GM23338 (cell line): ENCODE data around the gene MITF. TPM values are rescaled to one million over a fixed set of nuclear protein-coding genes. Genes with fewer than 3 reads are reported as not detected.
"Not testable (repeated sequence)": the region's sequence is repeated elsewhere in the genome, so short reads cannot be mapped to it uniquely, and the experiment has no call there.

ENCODE experiments used
- ATAC-seq: fragments of 200-7000 bp; cut with Tn5 transposase; 3 replicates; pipeline ENCODE4 v1.9.1; 2020
- DNase-seq: peaks from one replicate; pipeline ENCODE4 v3.0.0-alpha.2; 2015; ENCODE audit warnings: low spot score
- H2AFZ ChIP-seq: fragments of 200-600 bp; sonication (generic); 2 replicates; pipeline ENCODE4 v1.8.0; 2016; ENCODE audit warnings: antibody characterized with exemption, mild to moderate bottlenecking, moderate library complexity
- H3F3A ChIP-seq: fragments of 200-600 bp; sonication (generic); replicated peaks from 2 replicates; pipeline ENCODE4 v1.8.0; 2017; ENCODE audit warnings: antibody characterized with exemption, mixed run types, low read depth
- H3K27ac ChIP-seq: fragments of 200-600 bp; sonication (generic); 2 replicates; pipeline ENCODE4 v1.6.1; 2016; ENCODE audit warnings: low read depth
- H3K27me3 ChIP-seq: fragments of 200-600 bp; sonication (generic); 2 replicates; pipeline ENCODE4 v1.8.0; 2016; ENCODE audit warnings: mild to moderate bottlenecking, mixed run types, moderate library complexity; ENCODE audit not compliant: insufficient read depth
- H3K36me3 ChIP-seq: fragments of 200-600 bp; sonication (generic); 2 replicates; pipeline ENCODE4 v1.8.0; 2016; ENCODE audit warnings: mild to moderate bottlenecking; ENCODE audit not compliant: insufficient read depth
- H3K4me1 ChIP-seq: fragments of 200-600 bp; sonication (generic); 2 replicates; pipeline ENCODE4 v1.8.0; 2016; ENCODE audit warnings: mild to moderate bottlenecking, moderate library complexity; ENCODE audit not compliant: insufficient read depth
- H3K4me2 ChIP-seq: fragments of 200-600 bp; sonication (generic); 2 replicates; pipeline ENCODE4 v1.7.1; 2017; ENCODE audit warnings: mixed run types
- H3K4me3 ChIP-seq: fragments of 200-600 bp; sonication (generic); 2 replicates; pipeline ENCODE4 v1.6.1; 2016; ENCODE audit warnings: mixed run types
- H3K79me2 ChIP-seq: fragments of 200-600 bp; sonication (generic); replicated peaks from 2 replicates; pipeline ENCODE4 v1.8.0; 2017; ENCODE audit warnings: mild to moderate bottlenecking; ENCODE audit not compliant: insufficient read depth
- H3K9me2 ChIP-seq: fragments of 200-600 bp; sonication (generic); 2 replicates; pipeline ENCODE4 v1.8.0; 2017; ENCODE audit not compliant: insufficient read depth
- H4K20me1 ChIP-seq: fragments of 200-600 bp; sonication (generic); replicated peaks from 2 replicates; pipeline ENCODE4 v1.8.0; 2017; ENCODE audit warnings: mild to moderate bottlenecking; ENCODE audit not compliant: insufficient read depth
- H3K27ac Mint-ChIP-seq: 2 replicates; pipeline ENCODE4 v1.8.0; 2020; ENCODE audit warnings: inconsistent platforms, mild to moderate bottlenecking, moderate library complexity, mixed read lengths
- H3K27me3 Mint-ChIP-seq: 3 replicates; pipeline ENCODE4 v1.8.0; 2022; ENCODE audit warnings: low read depth, mild to moderate bottlenecking, moderate library complexity, mixed read lengths, inconsistent platforms; ENCODE audit not compliant: insufficient read depth, poor library complexity
- H3K36me3 Mint-ChIP-seq: 3 replicates; pipeline ENCODE4 v1.8.0; 2021; ENCODE audit warnings: low read depth, mild to moderate bottlenecking, inconsistent platforms, moderate library complexity, mixed read lengths
- H3K4me1 Mint-ChIP-seq: 3 replicates; pipeline ENCODE4 v1.8.0; 2020; ENCODE audit warnings: mild to moderate bottlenecking, inconsistent platforms, mixed read lengths
- H3K4me3 Mint-ChIP-seq: 3 replicates; pipeline ENCODE4 v1.8.0; 2021; ENCODE audit warnings: moderate library complexity, mild to moderate bottlenecking, inconsistent platforms, mixed read lengths
- H3K9me3 Mint-ChIP-seq: 3 replicates; pipeline ENCODE4 v1.8.0; 2020; ENCODE audit warnings: moderate library complexity, mild to moderate bottlenecking, inconsistent platforms, mixed read lengths
- ETS1 ChIP-seq: IDR thresholded peaks from 2 replicates; pipeline ENCODE4 v1.6.1; 2016; ENCODE audit warnings: antibody characterized with exemption
- EZH2phosphoT487 ChIP-seq: fragments of 200-600 bp; sonication (generic); IDR thresholded peaks from one replicate; pipeline ENCODE4 v1.8.1; 2018; ENCODE audit warnings: antibody characterized with exemption; ENCODE audit not compliant: unreplicated experiment
- JUNB ChIP-seq: IDR thresholded peaks from one replicate; pipeline ENCODE4 v1.6.1; 2016; ENCODE audit warnings: antibody characterized with exemption; ENCODE audit not compliant: unreplicated experiment
- POLR2AphosphoS5 ChIP-seq: IDR thresholded peaks from 2 replicates; pipeline ENCODE4 v1.6.1; 2016; ENCODE audit warnings: antibody characterized with exemption, low read depth
- polyA plus RNA-seq: library from polyadenylated mRNA; unstranded; fragments of >200 nt; fragmentation: Nextera tagmentation; extraction: Ambion mirVana; gene quantifications from 2 replicates; pipeline ENCODE4 v1.2.1, GENCODE V29; 2016
- total RNA-seq: library from RNA; depleted of rRNA; stranded (reverse); fragments of >200 nt; shearing (Covaris generic); gene quantifications from 2 replicates; pipeline ENCODE4 v1.2.3, GENCODE V29; 2014
- TF ChIP-seq, protein P1 (sequence below), 2 experiments: fragments of 200-600 bp in 1 of 2; sonication (generic) in 1 of 2; conservative IDR thresholded peaks; 2 replicates each; pipeline versions ENCODE4 v1.5.1 to v1.6.1; 2016 to 2017; ENCODE audit warnings: antibody characterized with exemption in 2 of 2, low read depth in 2 of 2, mild to moderate bottlenecking in 2 of 2, moderate library complexity in 1 of 2
- TF ChIP-seq, protein P2 (sequence below): fragments of 250-450 bp; sonication (Bioruptor Pico); IDR thresholded peaks from 2 replicates; pipeline ENCODE4 v1.5.0; 2020; ENCODE audit warnings: mild to moderate bottlenecking, moderate library complexity

Gene MITF
- total and polyA plus RNA-seq, 2 experiments from 2014 or later, result 1.9 to 2.4 TPM

GRCh38 chr3:69791919-69792399 is 52.7 kb downstream of the MITF start:
- Histone ChIP-seq H3K4me1 (peaks cover 13% of the 10 kb centered on the region), H3K4me2 (no peak overlapping the region), H4K20me1 (no peaks in the 10 kb centered on the region), H2AFZ (no peak overlapping the region), H3F3A (no peaks in the 10 kb centered on the region), H3K27me3 (no peaks in the 10 kb centered on the region), H3K9me2 (no peaks in the 10 kb centered on the region), H3K36me3 (no peaks in the 10 kb centered on the region), H3K79me2 (no peaks in the 10 kb centered on the region), H3K4me3 (no peak overlapping the region), H3K27ac (no peak overlapping the region)
- ATAC-seq (peak; percentile 50; the same call in 2 of the 3 replicates), DNase-seq (peak; percentile 29)
- Mint-ChIP-seq H3K4me1 (peaks cover 15% of the 10 kb centered on the region; the same call in 2 of the 3 replicates), H3K4me3 (no peak overlapping the region), H3K27me3 (no peaks in the 10 kb centered on the region), H3K36me3 (no peaks in the 10 kb centered on the region), H3K9me3 (no peaks in the 10 kb centered on the region), H3K27ac (no peak overlapping the region)
- TF ChIP-seq, protein P1, sequence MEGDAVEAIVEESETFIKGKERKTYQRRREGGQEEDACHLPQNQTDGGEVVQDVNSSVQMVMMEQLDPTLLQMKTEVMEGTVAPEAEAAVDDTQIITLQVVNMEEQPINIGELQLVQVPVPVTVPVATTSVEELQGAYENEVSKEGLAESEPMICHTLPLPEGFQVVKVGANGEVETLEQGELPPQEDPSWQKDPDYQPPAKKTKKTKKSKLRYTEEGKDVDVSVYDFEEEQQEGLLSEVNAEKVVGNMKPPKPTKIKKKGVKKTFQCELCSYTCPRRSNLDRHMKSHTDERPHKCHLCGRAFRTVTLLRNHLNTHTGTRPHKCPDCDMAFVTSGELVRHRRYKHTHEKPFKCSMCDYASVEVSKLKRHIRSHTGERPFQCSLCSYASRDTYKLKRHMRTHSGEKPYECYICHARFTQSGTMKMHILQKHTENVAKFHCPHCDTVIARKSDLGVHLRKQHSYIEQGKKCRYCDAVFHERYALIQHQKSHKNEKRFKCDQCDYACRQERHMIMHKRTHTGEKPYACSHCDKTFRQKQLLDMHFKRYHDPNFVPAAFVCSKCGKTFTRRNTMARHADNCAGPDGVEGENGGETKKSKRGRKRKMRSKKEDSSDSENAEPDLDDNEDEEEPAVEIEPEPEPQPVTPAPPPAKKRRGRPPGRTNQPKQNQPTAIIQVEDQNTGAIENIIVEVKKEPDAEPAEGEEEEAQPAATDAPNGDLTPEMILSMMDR (conservative IDR thresholded peaks at IDR 0.05; ENCODE audit: low read depth in 2 of 2), result peak; percentile 45 to 58
- TF ChIP-seq JUNB, result no peak

GRCh38 chr3:69796126-69796525 is 56.9 kb downstream of the MITF start:
- not testable (repeated sequence) for H3K36me3 ChIP-seq, H3K4me2 ChIP-seq, H4K20me1 ChIP-seq, H3K79me2 ChIP-seq, H3K27me3 Mint-ChIP-seq, H3K4me1 Mint-ChIP-seq, H3K4me3 Mint-ChIP-seq, H3K27me3 ChIP-seq, H3K9me2 ChIP-seq, H3K4me1 ChIP-seq, H3K4me3 ChIP-seq, DNase-seq, H3F3A ChIP-seq, H3K9me3 Mint-ChIP-seq, H3K27ac Mint-ChIP-seq, H3K27ac ChIP-seq, H2AFZ ChIP-seq, H3K36me3 Mint-ChIP-seq, ATAC-seq

- no peak overlapping the region for H3K27ac Mint-ChIP-seq
- Histone ChIP-seq H3K79me2 (no peaks in the 10 kb centered on the region), H3K4me2 (no peak overlapping the region), H3K4me3 (no peak overlapping the region), H3F3A (no peaks in the 10 kb centered on the region), H3K27me3 (no peaks in the 10 kb centered on the region), H3K36me3 (no peaks in the 10 kb centered on the region), H3K9me2 (no peaks in the 10 kb centered on the region), H3K4me1 (no peaks in the 10 kb centered on the region), H2AFZ (peak overlapping the region; percentile 0; the same call in 1 of the 2 replicates), H3K27ac (no peak overlapping the region), H4K20me1 (no peaks in the 10 kb centered on the region; the same call in 1 of the 2 replicates)
- H3K36me3 Mint-ChIP-seq, result no peaks in the 10 kb centered on the region
- H3K4me3 Mint-ChIP-seq, result no peak overlapping the region
- no peaks in the 10 kb centered on the region for H3K4me1 Mint-ChIP-seq
- DNase-seq (no peak), ATAC-seq (no peak)
- H3K27me3 Mint-ChIP-seq, result no peaks in the 10 kb centered on the region
- H3K9me3 Mint-ChIP-seq, result no peaks in the 10 kb centered on the region
- TF ChIP-seq, protein P2, sequence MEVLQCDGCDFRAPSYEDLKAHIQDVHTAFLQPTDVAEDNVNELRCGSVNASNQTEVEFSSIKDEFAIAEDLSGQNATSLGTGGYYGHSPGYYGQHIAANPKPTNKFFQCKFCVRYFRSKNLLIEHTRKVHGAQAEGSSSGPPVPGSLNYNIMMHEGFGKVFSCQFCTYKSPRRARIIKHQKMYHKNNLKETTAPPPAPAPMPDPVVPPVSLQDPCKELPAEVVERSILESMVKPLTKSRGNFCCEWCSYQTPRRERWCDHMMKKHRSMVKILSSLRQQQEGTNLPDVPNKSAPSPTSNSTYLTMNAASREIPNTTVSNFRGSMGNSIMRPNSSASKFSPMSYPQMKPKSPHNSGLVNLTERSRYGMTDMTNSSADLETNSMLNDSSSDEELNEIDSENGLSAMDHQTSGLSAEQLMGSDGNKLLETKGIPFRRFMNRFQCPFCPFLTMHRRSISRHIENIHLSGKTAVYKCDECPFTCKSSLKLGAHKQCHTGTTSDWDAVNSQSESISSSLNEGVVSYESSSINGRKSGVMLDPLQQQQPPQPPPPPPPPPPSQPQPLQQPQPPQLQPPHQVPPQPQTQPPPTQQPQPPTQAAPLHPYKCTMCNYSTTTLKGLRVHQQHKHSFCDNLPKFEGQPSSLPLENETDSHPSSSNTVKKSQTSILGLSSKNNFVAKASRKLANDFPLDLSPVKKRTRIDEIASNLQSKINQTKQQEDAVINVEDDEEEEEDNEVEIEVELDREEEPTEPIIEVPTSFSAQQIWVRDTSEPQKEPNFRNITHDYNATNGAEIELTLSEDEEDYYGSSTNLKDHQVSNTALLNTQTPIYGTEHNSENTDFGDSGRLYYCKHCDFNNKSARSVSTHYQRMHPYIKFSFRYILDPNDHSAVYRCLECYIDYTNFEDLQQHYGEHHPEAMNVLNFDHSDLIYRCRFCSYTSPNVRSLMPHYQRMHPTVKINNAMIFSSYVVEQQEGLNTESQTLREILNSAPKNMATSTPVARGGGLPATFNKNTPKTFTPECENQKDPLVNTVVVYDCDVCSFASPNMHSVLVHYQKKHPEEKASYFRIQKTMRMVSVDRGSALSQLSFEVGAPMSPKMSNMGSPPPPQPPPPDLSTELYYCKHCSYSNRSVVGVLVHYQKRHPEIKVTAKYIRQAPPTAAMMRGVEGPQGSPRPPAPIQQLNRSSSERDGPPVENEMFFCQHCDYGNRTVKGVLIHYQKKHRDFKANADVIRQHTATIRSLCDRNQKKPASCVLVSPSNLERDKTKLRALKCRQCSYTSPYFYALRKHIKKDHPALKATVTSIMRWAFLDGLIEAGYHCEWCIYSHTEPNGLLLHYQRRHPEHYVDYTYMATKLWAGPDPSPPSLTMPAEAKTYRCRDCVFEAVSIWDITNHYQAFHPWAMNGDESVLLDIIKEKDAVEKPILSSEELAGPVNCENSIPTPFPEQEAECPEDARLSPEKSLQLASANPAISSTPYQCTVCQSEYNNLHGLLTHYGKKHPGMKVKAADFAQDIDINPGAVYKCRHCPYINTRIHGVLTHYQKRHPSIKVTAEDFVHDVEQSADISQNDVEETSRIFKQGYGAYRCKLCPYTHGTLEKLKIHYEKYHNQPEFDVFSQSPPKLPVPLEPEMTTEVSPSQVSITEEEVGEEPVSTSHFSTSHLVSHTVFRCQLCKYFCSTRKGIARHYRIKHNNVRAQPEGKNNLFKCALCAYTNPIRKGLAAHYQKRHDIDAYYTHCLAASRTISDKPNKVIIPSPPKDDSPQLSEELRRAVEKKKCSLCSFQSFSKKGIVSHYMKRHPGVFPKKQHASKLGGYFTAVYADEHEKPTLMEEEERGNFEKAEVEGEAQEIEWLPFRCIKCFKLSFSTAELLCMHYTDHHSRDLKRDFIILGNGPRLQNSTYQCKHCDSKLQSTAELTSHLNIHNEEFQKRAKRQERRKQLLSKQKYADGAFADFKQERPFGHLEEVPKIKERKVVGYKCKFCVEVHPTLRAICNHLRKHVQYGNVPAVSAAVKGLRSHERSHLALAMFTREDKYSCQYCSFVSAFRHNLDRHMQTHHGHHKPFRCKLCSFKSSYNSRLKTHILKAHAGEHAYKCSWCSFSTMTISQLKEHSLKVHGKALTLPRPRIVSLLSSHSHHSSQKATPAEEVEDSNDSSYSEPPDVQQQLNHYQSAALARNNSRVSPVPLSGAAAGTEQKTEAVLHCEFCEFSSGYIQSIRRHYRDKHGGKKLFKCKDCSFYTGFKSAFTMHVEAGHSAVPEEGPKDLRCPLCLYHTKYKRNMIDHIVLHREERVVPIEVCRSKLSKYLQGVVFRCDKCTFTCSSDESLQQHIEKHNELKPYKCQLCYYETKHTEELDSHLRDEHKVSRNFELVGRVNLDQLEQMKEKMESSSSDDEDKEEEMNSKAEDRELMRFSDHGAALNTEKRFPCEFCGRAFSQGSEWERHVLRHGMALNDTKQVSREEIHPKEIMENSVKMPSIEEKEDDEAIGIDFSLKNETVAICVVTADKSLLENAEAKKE (CRISPR knock-in tag), result no peak
- TF ChIP-seq EZH2phosphoT487 (no peak), ETS1 (no peak), POLR2AphosphoS5 (no peak)
Observed at GRCh38 chr3:69803681-69804270, 64.5 kb downstream of the MITF start.
